Fibroblast of villous mesenchyme (primary cell): Measurements from ENCODE around the gene TAS2R5. TPM values are rescaled to one million over a fixed set of nuclear protein-coding genes. Genes with fewer than 3 reads are reported as not detected.
A peak's percentile ranks its signal among the peaks of the same experiment; 100 is the strongest.
"Not testable (repeated sequence)": the region's sequence is repeated elsewhere in the genome, so short reads cannot be mapped to it uniquely, and the experiment has no call there.

ENCODE experiments used
- DNase-seq: peaks from one replicate; pipeline ENCODE4 v3.0.0-alpha.2; 2010; ENCODE audit warnings: low read depth
- H3K4me3 ChIP-seq: 2 replicates; pipeline ENCODE4 v1.5.1; 2011; ENCODE audit warnings: low read depth, mild to moderate bottlenecking, low read length
- CTCF ChIP-seq: IDR thresholded peaks from 2 replicates; pipeline ENCODE4 v1.5.1; 2012; ENCODE audit warnings: low read depth, mild to moderate bottlenecking, low read length; ENCODE audit not compliant: insufficient read depth
- total RNA-seq: library from RNA; depleted of rRNA; stranded (reverse); fragments of >200 nt; gene quantifications from 2 replicates; pipeline ENCODE4 v1.2.3, GENCODE V29; 2012

The TAS2R5 gene
- 0.32 and 0.86 TPM in 2 replicates for total RNA-seq

DNA sequence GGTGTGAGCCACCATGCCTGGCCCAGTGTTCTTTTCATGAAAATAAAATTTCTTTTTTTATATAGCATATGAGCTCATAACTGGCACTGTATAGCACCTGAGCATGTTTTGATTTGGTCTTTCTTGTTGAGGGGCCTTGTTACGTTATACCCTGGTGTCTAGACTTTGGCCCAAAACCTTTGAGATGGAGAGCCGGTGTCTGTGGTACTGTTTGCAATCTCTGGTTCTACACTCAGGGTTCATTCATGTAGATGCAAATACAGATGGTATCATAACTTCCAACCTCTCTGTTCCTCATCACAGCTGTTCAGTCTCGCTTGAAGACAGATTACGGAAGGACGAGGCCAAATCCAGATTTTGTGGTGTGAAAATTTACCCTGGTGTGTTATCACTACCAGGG lies at the start of gene TAS2R5:
TAS2R5 (plus strand) TSS at position 301 of the 400 bp plus-strand sequence. CDS start 145 bp downstream, outside the sequence.
- TF ChIP-seq CTCF, result no peak
- H3K4me3 ChIP-seq, result no peak within 1 kb of the TSS
- DNase-seq, result no peak

DNA sequence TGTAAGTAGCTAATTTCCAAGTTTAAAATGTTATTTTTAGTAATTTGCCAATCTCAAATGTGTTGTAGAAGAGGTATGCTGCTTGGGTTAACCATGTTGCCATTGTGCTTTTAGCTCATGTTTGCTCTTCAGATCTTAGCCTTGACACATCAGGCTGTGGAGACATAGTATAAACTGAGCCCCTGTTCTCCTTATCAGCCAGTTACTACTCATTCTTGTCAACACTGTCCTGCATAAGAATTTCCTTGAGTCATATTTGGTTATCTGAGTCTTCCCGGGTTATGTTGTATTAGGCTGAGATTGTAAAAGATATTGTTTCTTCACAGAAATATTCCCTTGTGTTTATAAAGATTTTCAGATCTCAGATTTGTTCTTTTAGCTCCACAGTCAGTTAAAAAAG lies 47.8 kb upstream of the TAS2R5 start:
- H3K4me3 ChIP-seq, result no peak overlapping the region
- no peak for DNase-seq
- no peak for TF ChIP-seq CTCF

GRCh38 chr7:141744131-141744530 lies 45.9 kb upstream of the TAS2R5 start:
- TF ChIP-seq CTCF, result no peak
- DNase-seq, result no peak
- H3K4me3 ChIP-seq, result no peak overlapping the region

GRCh38 chr7:141748396-141748795 lies 41.6 kb upstream of the TAS2R5 start:
- no peak for DNase-seq
- TF ChIP-seq CTCF, result no peak
- no peak overlapping the region for H3K4me3 ChIP-seq

- DNase-seq, result peak; percentile 13
- H3K4me3 ChIP-seq, result not testable (repeated sequence)
Observed at GRCh38 chr7:141751904-141752303, 38.1 kb upstream of the TAS2R5 start.

DNA sequence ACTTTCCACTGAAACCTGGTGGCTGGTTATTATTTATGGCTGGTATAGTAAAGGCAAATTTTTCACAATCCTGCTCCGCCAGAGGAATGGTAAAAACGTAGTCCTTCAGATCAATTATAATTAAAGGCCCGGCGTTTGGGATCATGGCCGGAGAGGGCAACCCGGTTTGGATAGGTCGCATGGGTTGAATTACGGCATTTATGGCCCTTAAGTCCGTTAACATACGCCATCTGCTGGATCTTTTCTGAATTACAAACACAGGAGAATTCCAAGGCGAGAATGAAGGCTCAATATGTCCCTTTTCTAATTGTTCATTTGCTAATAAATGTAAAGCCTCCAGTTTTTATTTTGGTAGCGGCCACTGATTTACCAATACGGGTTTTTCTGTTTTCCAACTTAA lies 37.4 kb upstream of the TAS2R5 start:
- peak; percentile 19 for TF ChIP-seq CTCF
- no peak overlapping the region for H3K4me3 ChIP-seq
- DNase-seq, result no peak

GRCh38 chr7:141754939-141755338 lies 35.1 kb upstream of the TAS2R5 start:
- peak; percentile 42 for TF ChIP-seq CTCF
- DNase-seq, result peak; percentile 9
- H3K4me3 ChIP-seq, result no peak overlapping the region
